Activated gamma-delta T cell (primary cell): ENCODE measurements around the gene SLC12A7.
A peak's percentile ranks its signal among the peaks of the same experiment; 100 is the strongest.
"Not testable (repeated sequence)": the region's sequence is repeated elsewhere in the genome, so short reads cannot be mapped to it uniquely, and the experiment has no call there.

Experiments
- DNase-seq: peaks from one replicate; lab custom pipeline; 2025; lab: John Stamatoyannopoulos, UW

Gene SLC12A7

GRCh38 chr5:1006656-1007071, 105.2 kb downstream of the SLC12A7 start:
- DNase-seq = no peak

DNA sequence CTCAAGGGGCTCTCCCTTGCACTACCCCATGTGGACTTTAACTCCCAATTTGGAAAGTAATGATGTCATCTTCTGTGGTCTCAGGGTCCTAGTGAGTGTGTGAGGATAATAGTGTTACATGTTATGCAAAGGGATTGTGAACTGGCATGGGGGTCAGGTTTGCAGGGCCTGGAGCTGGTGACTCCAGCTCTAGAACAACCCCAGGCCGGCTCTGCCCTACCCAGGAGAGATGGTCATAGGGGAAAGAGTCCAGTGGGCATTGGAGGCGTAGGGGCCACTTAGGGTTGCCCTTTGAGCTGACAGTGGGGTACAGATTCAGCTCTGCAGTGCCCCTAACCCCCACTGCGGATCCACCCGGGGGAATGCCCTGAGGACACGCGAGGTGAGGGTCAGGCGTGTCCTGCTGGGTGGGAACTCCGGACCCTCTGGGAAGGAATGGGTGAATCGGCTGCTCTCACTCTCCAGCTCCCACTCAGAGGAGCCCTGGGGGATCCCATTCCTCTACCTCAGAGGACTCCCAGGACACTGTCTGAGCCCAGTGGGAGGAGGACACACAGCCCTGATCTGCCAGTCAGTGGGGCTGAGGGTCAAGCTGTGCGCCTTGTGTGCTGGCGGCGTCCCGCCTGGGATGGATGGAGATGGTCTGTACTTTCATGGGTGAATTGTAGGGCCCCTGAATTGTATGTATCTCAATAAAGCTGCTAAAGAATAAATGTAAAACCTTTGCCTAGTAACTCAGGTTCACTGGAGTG, 105.8 kb downstream of the SLC12A7 start:
- no peak for DNase-seq

GRCh38 chr5:1005249-1005851, 106.5 kb downstream of the SLC12A7 start:
- no peak for DNase-seq

- DNase-seq = peak; percentile 16
Observed at GRCh38 chr5:1004461-1005248, 107.2 kb downstream of the SLC12A7 start.

- DNase-seq = no peak
Observed at GRCh38 chr5:1003296-1003937, 108.4 kb downstream of the SLC12A7 start.

GRCh38 chr5:1002836-1003235, 109.0 kb downstream of the SLC12A7 start:
- no peak for DNase-seq

- DNase-seq = no peak
Observed at GRCh38 chr5:1002271-1002546, 109.7 kb downstream of the SLC12A7 start.

DNA sequence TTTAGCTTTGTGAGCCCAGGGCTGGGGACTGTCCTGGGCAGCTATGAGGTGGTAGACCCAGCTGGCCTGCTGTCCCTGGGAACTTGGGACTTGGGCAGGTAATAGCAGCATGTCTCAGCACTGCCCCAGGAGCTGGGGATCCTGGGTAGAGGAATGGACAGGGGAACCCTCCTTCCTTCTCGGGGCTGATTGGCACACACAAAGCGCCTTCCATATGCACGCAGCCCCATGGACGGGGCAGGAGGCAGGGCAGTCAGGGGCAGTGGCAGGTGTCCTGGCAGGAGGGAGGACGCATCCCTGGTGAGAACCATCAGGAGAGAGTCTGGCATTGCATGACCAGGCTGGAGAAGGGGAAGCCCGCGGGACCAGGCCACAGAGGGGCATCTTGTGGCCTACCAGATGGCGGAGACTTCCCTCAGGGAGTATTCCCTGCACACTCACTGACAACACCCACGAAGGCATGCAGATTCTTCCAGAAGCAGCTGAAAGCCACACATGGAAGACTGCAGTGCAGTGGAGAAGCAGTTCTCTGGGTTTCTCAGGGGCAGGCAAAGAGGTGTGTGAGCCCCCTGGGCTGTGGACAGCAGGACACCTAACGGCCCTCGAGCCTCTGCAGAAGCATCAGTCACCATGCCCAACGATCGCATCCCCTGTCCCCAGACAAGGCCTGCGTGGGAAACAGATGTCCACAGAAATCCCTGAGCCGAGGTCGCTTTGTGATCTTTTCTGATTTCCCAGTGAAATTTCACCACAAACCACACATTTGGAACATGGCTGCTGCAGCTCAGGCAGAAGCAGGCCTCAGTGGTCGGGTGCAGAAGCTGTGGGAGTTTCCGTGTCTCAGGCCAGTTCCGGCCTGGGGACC, 110.2 kb downstream of the SLC12A7 start:
- DNase-seq = no peak

- not testable (repeated sequence) for DNase-seq
Observed at GRCh38 chr5:1000831-1001230, 111.0 kb downstream of the SLC12A7 start.
